K562 (cell line): ENCODE results near the gene RNF141. TPM values are rescaled to one million over a fixed set of nuclear protein-coding genes. Genes with fewer than 3 reads are reported as not detected.
A peak's percentile ranks its signal among the peaks of the same experiment; 100 is the strongest.

ENCODE experiments used
- ATAC-seq: fragments of 200-7000 bp; cut with Tn5 transposase; 3 replicates; pipeline ENCODE4 v1.9.1; 2020; ENCODE audit warnings: moderate library complexity
- BruUV-seq: library from RNA; stranded (reverse); fragments of 400-500 nt; replicated peaks from 2 replicates; lab custom pipeline; 2021; lab: Mats Ljungman, UMichigan
- CTCF ChIA-PET: fragments of 300-600 bp; formaldehyde crosslinking; extraction: SDS; loops from one replicate; lab custom pipeline; 2021; ENCODE audit warnings: low intra/inter-chr PET ratio; lab: Yijun Ruan, JAX
- POLR2A ChIA-PET: fragments of 300-600, 350-650 bp; sonication (Branson Sonifier 250); formaldehyde crosslinking; extraction: SDS; loops from one replicate; lab custom pipeline; 2021; ENCODE audit warnings: antibody characterized with exemption, inconsistent platforms; lab: Yijun Ruan, JAX
- DNase-seq, 4 experiments: peaks; one replicate each; pipeline versions ENCODE4 v3.0.0 to v3.0.0-alpha.2; 2011 to 2018; ENCODE audit warnings: low spot score in 3 of 4, mixed read lengths in 3 of 4; ENCODE audit errors: extremely low read depth in 1 of 4
- FAIRE-seq: peaks from 2 replicates; lab custom pipeline; 2011; peaks lifted over from hg19 to GRCh38; lab: Jason Lieb, UNC
- H2AFZ ChIP-seq: 2 replicates; pipeline ENCODE4 v1.6.0; 2011; ENCODE audit warnings: low read depth, low read length, control low read depth, inconsistent platforms
- H3K27ac ChIP-seq: fragments of 200-600 bp; 3 replicates; pipeline ENCODE4 v1.8.0; 2011; ENCODE audit warnings: low read depth, mild to moderate bottlenecking, control low read depth, inconsistent platforms, low read length, moderate library complexity, mixed read lengths; ENCODE audit errors: extremely low read depth
- H3K27me3 ChIP-seq, 2 experiments: fragments of 300-600 bp in 1 of 2; 2 replicates in 1 of 2; 3 replicates in 1 of 2; pipeline versions ENCODE4 v1.6.0 to v1.8.0; 2011; ENCODE audit warnings: inconsistent platforms in 2 of 2, low read length in 2 of 2, mild to moderate bottlenecking in 1 of 2, mixed read lengths in 1 of 2, moderate library complexity in 1 of 2; ENCODE audit not compliant: control insufficient read depth in 2 of 2, insufficient read depth in 2 of 2
- H3K36me3 ChIP-seq: fragments of 300-600 bp; 3 replicates; pipeline ENCODE4 v1.8.0; 2011; ENCODE audit warnings: mild to moderate bottlenecking, low read length, inconsistent platforms; ENCODE audit not compliant: control insufficient read depth, insufficient read depth
- H3K4me1 ChIP-seq, 2 experiments: fragments of 200-600 bp in 1 of 2; replicated peaks in 1 of 2; 2 replicates in 1 of 2; 3 replicates in 1 of 2; pipeline versions ENCODE4 v1.5.1 to v1.8.0; 2011; ENCODE audit warnings: inconsistent platforms in 2 of 2, low read length in 2 of 2, mild to moderate bottlenecking in 1 of 2, mixed read lengths in 1 of 2, moderate library complexity in 1 of 2; ENCODE audit not compliant: control insufficient read depth in 2 of 2, insufficient read depth in 2 of 2
- H3K4me2 ChIP-seq: 2 replicates; pipeline ENCODE4 v1.6.1; 2011; ENCODE audit warnings: low read length, control low read depth, inconsistent platforms, mixed read lengths; ENCODE audit not compliant: insufficient read depth
- H3K4me3 ChIP-seq: fragments of 200-600 bp; sonication (generic), shearing (Covaris generic); 2 replicates; pipeline ENCODE4 v1.5.1; 2016; ENCODE audit warnings: control low read depth, inconsistent platforms
- H3K79me2 ChIP-seq: fragments of 200-600 bp; 3 replicates; pipeline ENCODE4 v1.8.0; 2011; ENCODE audit warnings: low read length, inconsistent platforms; ENCODE audit not compliant: control insufficient read depth, insufficient read depth
- H3K9ac ChIP-seq, 2 experiments: 2 replicates each; pipeline versions ENCODE4 v1.6.0 to v1.6.1; 2011; ENCODE audit warnings: low read depth in 2 of 2, low read length in 2 of 2, control low read depth in 1 of 2, inconsistent platforms in 1 of 2, mild to moderate bottlenecking in 1 of 2, mixed read lengths in 1 of 2; ENCODE audit not compliant: insufficient read depth in 1 of 2
- H3K9me1 ChIP-seq: one replicate; pipeline ENCODE4 v1.6.0; 2011; ENCODE audit warnings: inconsistent platforms, mild to moderate bottlenecking, low read length, moderate library complexity; ENCODE audit not compliant: control insufficient read depth, insufficient read depth
- H3K9me3 ChIP-seq: replicated peaks from 2 replicates; pipeline ENCODE4 v1.5.1; 2011; ENCODE audit warnings: low read depth, low read length, inconsistent platforms; ENCODE audit not compliant: control insufficient read depth, insufficient read depth
- H4K20me1 ChIP-seq: replicated peaks from 2 replicates; pipeline ENCODE4 v1.6.1; 2011; ENCODE audit warnings: low read length, inconsistent platforms, mixed read lengths; ENCODE audit not compliant: control insufficient read depth, insufficient read depth
- CBX3 ChIP-seq, 2 experiments: IDR thresholded peaks; 1 replicate in 1 of 2; 2 replicates in 1 of 2; pipeline ENCODE4 v1.6.1; 2012; ENCODE audit warnings: inconsistent platforms in 2 of 2, low read length in 2 of 2, borderline replicate concordance in 1 of 2, control low read depth in 1 of 2
- MCM5 ChIP-seq: fragments of 450-650 bp; IDR thresholded peaks from 2 replicates; pipeline ENCODE4 v1.6.1; 2016; ENCODE audit warnings: low read depth
- SPI1 ChIP-seq: IDR thresholded peaks from 2 replicates; pipeline ENCODE4 v1.6.1; 2011; ENCODE audit warnings: low read depth, low read length, control low read depth, borderline replicate concordance
- ZNF695 ChIP-seq: fragments of 450-650 bp; formaldehyde crosslinking; IDR thresholded peaks from 2 replicates; pipeline ENCODE4 v1.4.0; 2020; ENCODE audit warnings: mild to moderate bottlenecking, moderate library complexity
- WGBS: fragments of 100-300 bp; shearing (Covaris generic); methylation state at CpG from one replicate; pipeline ENCODE4 v1.1.6; 2016; ENCODE audit warnings: low coverage, mixed read lengths; ENCODE audit not compliant: insufficient coverage; ENCODE audit errors: missing lambda C conversion rate; 5-methylcytosine and 5-hydroxymethylcytosine counted together
- in situ Hi-C: fragments of 300-500 bp; cut with MboI; formaldehyde crosslinking; loops from 4 replicates; pipeline ENCODE4 v1.15.0; 2018; ENCODE audit warnings: inconsistent platforms, mixed read lengths
- intact Hi-C: fragments of 100-400 bp; cut with micrococcal nuclease; formaldehyde crosslinking; loops from 2 replicates; pipeline ENCODE4 v1.14.2; 2022
- polyA plus RNA-seq, 8 experiments: library from polyadenylated mRNA; depleted of rRNA in 4 of 8; stranded (reverse) in 5 of 8; unstranded in 3 of 8; fragments of >200 nt; fragmentation: Nextera tagmentation in 2 of 8; fragmentation: Illumina TruSeq in 1 of 8; extraction: Ambion mirVana in 2 of 8; extraction: Trizol in 1 of 8; gene quantifications; 2 replicates each; pipeline versions ENCODE4 v1.2.1 to v1.2.3, GENCODE V29; 2011 to 2014; ENCODE audit warnings: inconsistent platforms in 1 of 8, missing spikeins in 1 of 8
- total RNA-seq, 7 experiments: library from RNA; depleted of rRNA in 6 of 7; stranded (reverse); fragments of >200 nt in 6 of 7; fragmentation: Illumina TruSeq in 2 of 7; extraction: Trizol in 2 of 7; gene quantifications; 2 replicates each; pipeline versions ENCODE4 v1.2.1 to v1.2.3, GENCODE V29; 2011 to 2021; ENCODE audit warnings: low replicate concordance in 1 of 7
- TF ChIP-seq, protein P1 (sequence below): fragments of 250-450 bp; sonication (Bioruptor Pico); IDR thresholded peaks from 2 replicates; pipeline ENCODE4 v1.5.1; 2021; ENCODE audit warnings: mild to moderate bottlenecking

Gene RNF141
- total and polyA plus RNA-seq, 9 of the 15 experiments (the other 6 are each of a cell fraction or from before 2014, with no cell fraction given) = 9.7 to 51.9 (median 18.9) TPM

- FAIRE-seq = no peak
- no peaks in the 10 kb centered on the region for H3K9me1 ChIP-seq
- no peaks in the 10 kb centered on the region for H3K36me3 ChIP-seq
- H3K4me3 ChIP-seq = no peak overlapping the region
- ChIA-PET POLR2A (interaction anchor here (1.1 kb wide), 1 partner anchor 11 kb away, joined by 3 read pairs; no protein-coding TSS in a partner anchor), CTCF (no interaction called here)
- TF ChIP-seq ZNF695 (CRISPR knock-in tag) (no peak), SPI1 (peak; percentile 54; the same call in 1 of the 2 replicates), MCM5 (no peak), CBX3 (IDR thresholded peaks at IDR 0.05; ENCODE audit: borderline replicate concordance in 1 of 2, low read length in 2 of 2) (peak in 1 of 2 experiments; percentile 32; a peak in 1 of 3 replicates)
- TF ChIP-seq, protein P1, sequence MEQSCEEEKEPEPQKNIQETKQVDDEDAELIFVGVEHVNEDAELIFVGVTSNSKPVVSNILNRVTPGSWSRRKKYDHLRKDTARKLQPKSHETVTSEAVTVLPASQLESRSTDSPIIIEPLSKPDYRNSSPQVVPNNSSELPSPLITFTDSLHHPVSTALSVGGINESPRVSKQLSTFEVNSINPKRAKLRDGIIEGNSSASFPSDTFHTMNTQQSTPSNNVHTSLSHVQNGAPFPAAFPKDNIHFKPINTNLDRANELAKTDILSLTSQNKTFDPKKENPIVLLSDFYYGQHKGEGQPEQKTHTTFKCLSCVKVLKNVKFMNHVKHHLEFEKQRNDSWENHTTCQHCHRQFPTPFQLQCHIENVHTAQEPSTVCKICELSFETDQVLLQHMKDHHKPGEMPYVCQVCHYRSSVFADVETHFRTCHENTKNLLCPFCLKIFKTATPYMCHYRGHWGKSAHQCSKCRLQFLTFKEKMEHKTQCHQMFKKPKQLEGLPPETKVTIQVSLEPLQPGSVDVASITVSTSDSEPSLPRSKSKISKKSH (CRISPR knock-in tag) = no peak
- TF ChIP-seq, all 486 proteins: peak for 2
- intact Hi-C loops (no loop called here), in situ Hi-C loops (no loop called here)
- Histone ChIP-seq H3K4me1 (peaks cover 4 to 11% of the 10 kb centered on the region in 2 experiments; a peak in 4 of 5 replicates), H2AFZ (no peak overlapping the region), H3K4me2 (no peak overlapping the region), H3K79me2 (peaks cover 10% of the 10 kb centered on the region), H4K20me1 (no peaks in the 10 kb centered on the region), H3K27me3 (no peaks in the 10 kb centered on the region), H3K9me3 (no peaks in the 10 kb centered on the region), H3K27ac (no peak overlapping the region), H3K9ac (no peak overlapping the region)
- DNase-seq (no peak), ATAC-seq (no peak)
- WGBS = 18% methylated on average over 7 of the region's 7 CpGs
- no TSS peak for BruUV-seq
These were observed 3.8 kb upstream of the RNF141 start for GRCh38 chr11:10544491-10545465.
